C1 segment of cervical spinal cord (tissue), 14 donors: Measurements from ENCODE around the gene CLEC18C.
A peak's percentile ranks its signal among the peaks of the same experiment; 100 is the strongest.
"Not testable (repeated sequence)": the region's sequence is repeated elsewhere in the genome, so short reads cannot be mapped to it uniquely, and the experiment has no call there.

Source experiments
- DNase-seq, 14 donors: peaks; one replicate each; lab custom pipeline; 2025; lab: John Stamatoyannopoulos, UW

The CLEC18C gene

GRCh38 chr16:70173212-70173837, at the start of gene CLEC18C:
Gene CLEC18C (plus strand): TSS chr16:70173787. CDS start chr16:70174279, 492 bp downstream.
- peak in 1 of 14 donors; percentile 77 for DNase-seq

- DNase-seq: not testable (repeated sequence)
Measured at GRCh38 chr16:70123822-70124221, 49.8 kb upstream of the CLEC18C start.

- DNase-seq: not testable (repeated sequence)
Measured at GRCh38 chr16:70126226-70126625, 47.4 kb upstream of the CLEC18C start.

GRCh38 chr16:70127706-70128105, 45.9 kb upstream of the CLEC18C start:
- peak in 1 of 14 donors; percentile 3 for DNase-seq

GRCh38 chr16:70128844-70129243, 44.7 kb upstream of the CLEC18C start:
- DNase-seq: not testable (repeated sequence)

GRCh38 chr16:70135796-70136195, 37.8 kb upstream of the CLEC18C start:
- not testable (repeated sequence) for DNase-seq

- not testable (repeated sequence) for DNase-seq
Measured at GRCh38 chr16:70136595-70136994, 37.0 kb upstream of the CLEC18C start.

GRCh38 chr16:70142739-70143138, 30.8 kb upstream of the CLEC18C start:
- not testable (repeated sequence) for DNase-seq

GRCh38 chr16:70143231-70143895, 30.2 kb upstream of the CLEC18C start:
- not testable (repeated sequence) for DNase-seq

GRCh38 chr16:70147853-70148252, 25.7 kb upstream of the CLEC18C start:
- not testable (repeated sequence) for DNase-seq

GRCh38 chr16:70148453-70148852, 25.1 kb upstream of the CLEC18C start:
- not testable (repeated sequence) for DNase-seq

- DNase-seq: not testable (repeated sequence)
Measured at GRCh38 chr16:70149296-70149695, 24.3 kb upstream of the CLEC18C start.

- no peak for DNase-seq
Measured at GRCh38 chr16:70151391-70151790, 22.2 kb upstream of the CLEC18C start.

- no peak for DNase-seq
Measured at GRCh38 chr16:70151941-70152509, 21.6 kb upstream of the CLEC18C start.

- no peak for DNase-seq
Measured at GRCh38 chr16:70152578-70153302, 20.8 kb upstream of the CLEC18C start.

- not testable (repeated sequence) for DNase-seq
Measured at GRCh38 chr16:70154736-70155135, 18.9 kb upstream of the CLEC18C start.

GRCh38 chr16:70156207-70156978, 17.2 kb upstream of the CLEC18C start:
- DNase-seq: no peak

- no peak for DNase-seq
Measured at GRCh38 chr16:70157105-70157476, 16.5 kb upstream of the CLEC18C start.

- DNase-seq: no peak
Measured at GRCh38 chr16:70157477-70158260, 15.9 kb upstream of the CLEC18C start.

GRCh38 chr16:70158261-70158939, 15.2 kb upstream of the CLEC18C start:
- DNase-seq: no peak
